Naive thymus-derived CD8-positive, alpha-beta T cell (primary cell): ENCODE data around the gene TMCO1. TPM values are rescaled to one million over a fixed set of nuclear protein-coding genes. Genes with fewer than 3 reads are reported as not detected.
"Not testable (repeated sequence)": the region's sequence is repeated elsewhere in the genome, so short reads cannot be mapped to it uniquely, and the experiment has no call there.

Experiments used
- ATAC-seq, 2 donors: fragments of 150-1000 bp; cut with Tn5 transposase in 1 of 2; sonication (Bioruptor Pico), chemical (Tn5 transposase) in 1 of 2; 1 replicate in 1 of 2; 2 replicates in 1 of 2; pipeline ENCODE4 v1.10.0; 2021; ENCODE audit warnings: mild to moderate bottlenecking in 2 of 2, moderate library complexity in 2 of 2
- POLR2A ChIA-PET: fragments of 350-600 bp; sonication (Branson Sonifier 250); formaldehyde crosslinking; loops from one replicate; lab custom pipeline; 2021; ENCODE audit warnings: antibody characterized with exemption; lab: Charles Lee
- DNase-seq, 10 donors: peaks; one replicate each; pipeline versions ENCODE4 v3.0.0 to v3.0.0-alpha.2; 2020 to 2022
- H3K27ac Mint-ChIP-seq, 10 donors: one replicate each; pipeline ENCODE4 v1.8.0; 2020 to 2022; ENCODE audit warnings: mild to moderate bottlenecking in 10 of 10, mixed read lengths in 10 of 10, moderate library complexity in 4 of 10, inconsistent platforms in 1 of 10
- H3K27me3 Mint-ChIP-seq, 5 donors: one replicate each; pipeline ENCODE4 v1.8.0; 2021 to 2022; ENCODE audit warnings: mixed read lengths in 5 of 5
- H3K36me3 Mint-ChIP-seq, 3 donors: one replicate each; pipeline ENCODE4 v1.8.0; 2020 to 2022; ENCODE audit warnings: mixed read lengths in 3 of 3, mild to moderate bottlenecking in 2 of 3, inconsistent platforms in 1 of 3
- H3K4me1 Mint-ChIP-seq, 4 donors: one replicate each; pipeline ENCODE4 v1.8.0; 2021 to 2022; ENCODE audit warnings: mixed read lengths in 4 of 4
- H3K4me3 Mint-ChIP-seq, 10 donors: one replicate each; pipeline ENCODE4 v1.8.0; 2020 to 2022; ENCODE audit warnings: mild to moderate bottlenecking in 10 of 10, mixed read lengths in 10 of 10, moderate library complexity in 6 of 10, inconsistent platforms in 1 of 10
- H3K9me3 Mint-ChIP-seq, 9 donors: one replicate each; pipeline ENCODE4 v1.8.0; 2020 to 2022; ENCODE audit warnings: mixed read lengths in 9 of 9, mild to moderate bottlenecking in 3 of 9, inconsistent platforms in 1 of 9, moderate library complexity in 1 of 9
- polyA plus RNA-seq, 3 donors: library from polyadenylated mRNA; unstranded; fragments of 300-500 nt; fragmentation: Illumina TruSeq; gene quantifications; one replicate each; pipeline ENCODE4 v1.2.3, GENCODE V29; 2021
- total RNA-seq, 8 experiments: library from RNA in 2 of 8; stranded (reverse) in 2 of 8; gene quantifications; one replicate each; pipeline ENCODE4 v1.2.3 and lab custom pipeline; 2021 to 2026

The TMCO1 gene
- total and polyA plus RNA-seq, 5 experiments from 2014 or later, result 54.4 to 126 (median 92.3) TPM

DNA sequence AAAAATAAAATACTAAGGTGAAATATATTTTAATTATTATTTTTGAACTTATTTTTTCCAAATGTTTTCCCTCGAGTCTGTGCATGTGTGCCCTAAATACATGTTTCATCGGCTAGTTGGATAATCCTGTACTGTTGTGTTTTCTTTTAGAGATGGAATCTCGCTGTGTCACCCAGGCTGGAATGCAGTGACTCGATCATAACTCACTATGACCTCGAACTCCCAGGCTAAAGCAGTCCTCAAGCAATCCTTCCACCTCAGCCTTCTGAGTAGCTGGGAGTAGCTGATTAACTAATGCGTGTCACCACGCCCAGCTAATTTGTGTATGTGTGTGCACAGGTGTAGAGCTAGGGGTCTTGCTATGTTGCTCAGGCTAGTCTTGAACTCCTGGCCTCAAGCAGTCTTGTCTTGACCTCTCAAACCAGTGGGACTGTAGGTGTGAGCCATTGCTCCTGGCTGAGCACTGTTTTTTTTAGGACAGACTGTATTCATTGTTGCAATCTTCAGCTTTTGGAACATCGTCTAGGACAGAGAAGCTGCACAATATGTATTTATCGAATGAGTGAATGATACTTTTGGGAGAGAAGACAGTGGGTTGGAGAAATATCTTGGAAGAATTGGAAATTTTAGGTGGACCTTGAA lies 4.8 kb upstream of the TMCO1 start:
- H3K27ac Mint-ChIP-seq, result peak overlapping the region in 1 of 10 donors; percentile 65
- DNase-seq, result no peak
- no peaks in the 10 kb centered on the region for H3K27me3 Mint-ChIP-seq
- peaks cover 6 to 23% (median 11%) of the 10 kb centered on the region in 3 donors for H3K36me3 Mint-ChIP-seq
- POLR2A ChIA-PET, result no interaction called here
- peaks cover 10 to 31% (median 23%) of the 10 kb centered on the region in 4 donors for H3K4me1 Mint-ChIP-seq
- H3K4me3 Mint-ChIP-seq, result no peak overlapping the region
- H3K9me3 Mint-ChIP-seq, result peaks cover 0 to 3% (median 0%) of the 10 kb centered on the region in 9 donors
- ATAC-seq, result no peak

DNA sequence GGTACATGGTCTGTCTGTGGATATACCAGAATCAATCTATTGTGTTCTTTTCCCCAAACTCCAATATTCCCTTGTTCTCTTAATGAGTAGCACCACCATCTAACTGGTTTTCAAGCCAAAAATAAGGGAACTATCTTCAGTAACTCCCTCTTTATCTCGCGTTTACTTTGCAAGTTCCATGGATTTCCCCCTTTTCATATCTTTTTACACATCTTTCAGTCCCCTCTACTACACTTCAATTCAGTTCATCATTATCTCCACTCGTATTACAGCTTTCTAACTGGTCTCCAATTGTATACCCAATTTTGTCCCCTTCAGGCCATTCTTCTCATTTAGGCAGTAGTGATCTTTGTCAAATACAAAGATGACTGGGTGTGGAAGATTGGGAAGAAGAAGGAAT lies 4.1 kb upstream of the TMCO1 start:
- Mint-ChIP-seq H3K36me3 (peaks cover 7 to 28% (median 14%) of the 10 kb centered on the region in 3 donors), H3K27ac (no peak overlapping the region), H3K9me3 (peaks cover 0 to 3% (median 0%) of the 10 kb centered on the region in 9 donors), H3K27me3 (no peaks in the 10 kb centered on the region), H3K4me3 (no peak overlapping the region), H3K4me1 (peaks cover 15 to 38% (median 30%) of the 10 kb centered on the region in 4 donors)
- no peak for ATAC-seq
- POLR2A ChIA-PET, result no interaction called here
- DNase-seq, result no peak

DNA sequence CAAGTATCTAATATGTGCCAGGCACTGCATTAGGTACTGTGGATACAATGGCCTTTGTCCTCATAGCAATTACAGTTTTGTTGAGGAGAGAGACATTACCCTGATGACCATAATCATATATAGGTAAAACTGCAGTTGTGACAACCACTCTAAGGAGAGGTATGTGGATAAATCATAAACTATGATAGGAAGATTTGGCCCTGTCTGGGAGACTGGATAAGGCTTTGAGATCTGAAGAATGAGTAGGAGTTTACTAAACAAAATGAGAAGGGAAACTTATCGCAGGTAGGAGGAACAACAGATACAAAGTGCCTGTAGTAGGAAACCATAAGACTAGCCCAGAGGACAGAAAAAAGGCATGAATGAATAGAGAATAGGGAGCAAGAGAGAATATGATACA lies 4.4 kb downstream of the TMCO1 start:
- Mint-ChIP-seq H3K36me3 (peaks cover 19 to 72% (median 30%) of the 10 kb centered on the region in 3 donors), H3K4me1 (peaks cover 40 to 74% (median 70%) of the 10 kb centered on the region in 4 donors), H3K27ac (peak overlapping the region in 5 of 10 donors; percentile 7 to 66 (median 12)), H3K27me3 (no peaks in the 10 kb centered on the region), H3K9me3 (no peaks in the 10 kb centered on the region), H3K4me3 (peak overlapping the region in 7 of 10 donors; percentile 11 to 46 (median 33))
- no peak for DNase-seq
- ATAC-seq, result no peak
- POLR2A ChIA-PET, result no interaction called here

DNA sequence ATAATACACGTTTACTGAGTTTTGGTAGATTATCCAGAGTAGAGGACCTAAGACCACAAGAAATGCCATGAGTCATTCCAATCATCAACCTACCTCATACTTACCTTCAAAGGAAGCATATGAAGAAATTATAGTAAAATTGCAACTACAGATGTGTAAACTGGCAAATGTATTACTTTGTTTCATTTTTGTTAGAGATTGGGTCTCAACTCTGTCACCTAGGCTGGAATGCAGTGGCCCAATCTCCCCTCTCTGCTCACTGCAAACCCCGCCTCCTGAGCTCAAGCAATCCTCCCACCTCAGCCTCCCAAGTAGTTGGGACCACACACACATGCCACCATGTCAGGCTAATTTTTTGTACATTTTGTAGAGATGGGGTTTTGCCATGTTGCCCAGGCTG lies 5.2 kb downstream of the TMCO1 start:
- H3K27ac Mint-ChIP-seq, result peak overlapping the region in 2 of 10 donors; percentile 8 to 14
- POLR2A ChIA-PET, result no interaction called here
- ATAC-seq (no peak), DNase-seq (no peak)
- H3K4me3 Mint-ChIP-seq, result peak overlapping the region in 3 of 10 donors; percentile 16 to 52 (median 24)
- H3K36me3 Mint-ChIP-seq, result peaks cover 13 to 79% (median 31%) of the 10 kb centered on the region in 3 donors
- H3K4me1 Mint-ChIP-seq, result peaks cover 37 to 69% (median 63%) of the 10 kb centered on the region in 4 donors
- no peaks in the 10 kb centered on the region for H3K27me3 Mint-ChIP-seq
- H3K9me3 Mint-ChIP-seq, result no peaks in the 10 kb centered on the region

DNA sequence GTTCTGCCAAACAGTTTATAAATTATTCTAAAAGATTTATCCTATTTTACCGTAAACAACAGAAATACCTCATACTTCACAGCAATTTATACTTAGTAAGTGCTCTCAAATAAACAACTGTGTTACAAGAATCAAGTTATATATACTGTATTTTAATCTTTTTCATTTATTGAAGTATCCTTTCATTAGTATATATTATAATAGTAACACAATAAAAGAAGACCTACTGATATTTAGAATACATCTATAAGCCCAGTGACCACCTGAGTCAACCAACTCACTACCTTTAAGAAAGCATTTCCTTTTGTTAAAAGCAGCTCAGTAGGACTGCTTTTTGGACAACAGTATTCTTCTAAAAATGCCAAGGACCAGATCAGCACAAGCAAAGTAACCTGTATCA lies 5.9 kb downstream of the TMCO1 start:
- Mint-ChIP-seq H3K4me1 (peaks cover 34 to 65% (median 61%) of the 10 kb centered on the region in 4 donors), H3K36me3 (peaks cover 13 to 81% (median 35%) of the 10 kb centered on the region in 3 donors), H3K27ac (no peak overlapping the region), H3K4me3 (no peak overlapping the region), H3K9me3 (no peaks in the 10 kb centered on the region), H3K27me3 (no peaks in the 10 kb centered on the region)
- DNase-seq, result no peak
- no peak for ATAC-seq
- POLR2A ChIA-PET, result no interaction called here

DNA sequence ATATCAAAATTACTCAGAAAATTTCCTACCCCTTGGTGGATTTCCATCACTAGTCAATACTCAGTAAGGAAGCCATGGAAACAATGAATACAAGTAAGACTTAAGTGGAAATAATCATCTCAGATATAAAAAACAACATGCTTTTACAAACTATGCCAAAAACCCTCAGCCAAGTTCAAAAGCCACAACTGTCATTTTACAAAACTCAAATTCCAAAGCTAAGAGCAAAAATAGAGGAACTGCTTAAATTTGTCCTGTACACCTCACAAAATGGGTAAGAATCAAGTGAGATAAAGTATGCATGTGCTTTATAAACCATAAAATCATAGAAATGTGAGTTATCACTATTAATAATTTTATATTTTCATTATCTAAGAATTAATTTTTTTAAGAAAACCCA lies 9.6 kb downstream of the TMCO1 start:
- Mint-ChIP-seq H3K36me3 (peaks cover 0 to 78% (median 16%) of the 10 kb centered on the region in 3 donors), H3K4me3 (no peak overlapping the region), H3K9me3 (no peaks in the 10 kb centered on the region), H3K27ac (peak overlapping the region in 1 of 10 donors; percentile 1), H3K4me1 (peaks cover 13 to 44% (median 36%) of the 10 kb centered on the region in 4 donors), H3K27me3 (no peaks in the 10 kb centered on the region)
- DNase-seq, result no peak
- ATAC-seq, result no peak
- POLR2A ChIA-PET, result interaction anchor here (1.6 kb wide), 1 partner anchor 10 kb away, joined by 7 read pairs; the partner anchor contains the start of gene TMCO1

DNA sequence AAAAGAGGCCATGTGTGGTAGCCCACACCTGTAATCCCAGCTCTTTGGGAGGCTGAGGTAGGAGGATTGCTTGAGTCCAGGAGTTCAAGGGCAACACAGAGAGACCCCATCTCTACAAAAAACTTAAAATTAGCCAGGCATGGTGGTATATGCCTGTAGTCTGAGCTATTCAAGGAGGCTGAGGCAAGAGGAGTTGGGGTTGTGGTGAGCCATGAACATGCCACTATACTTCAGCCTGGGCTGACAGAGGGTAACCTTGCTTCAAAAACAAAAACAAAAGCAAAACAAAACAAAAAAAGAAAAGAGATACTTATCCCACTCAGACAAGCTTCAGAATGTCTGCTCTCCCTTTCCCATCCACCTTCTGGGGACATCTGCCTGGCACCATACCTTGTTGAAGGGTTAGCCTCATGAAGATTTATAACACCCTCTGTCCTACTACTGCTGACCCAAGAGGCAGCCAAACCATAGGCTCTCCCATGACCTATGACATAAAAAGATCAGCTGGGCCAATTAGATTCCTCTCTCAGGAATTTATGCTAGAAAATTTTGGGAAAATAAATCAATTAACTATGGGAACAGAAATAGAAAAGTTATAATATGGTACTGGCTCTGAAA lies 13.2 kb downstream of the TMCO1 start:
- Mint-ChIP-seq H3K27me3 (no peaks in the 10 kb centered on the region), H3K4me3 (no peak overlapping the region), H3K9me3 (no peaks in the 10 kb centered on the region), H3K27ac (peak overlapping the region in 6 of 10 donors; percentile 10 to 73 (median 37)), H3K4me1 (peaks cover 6 to 29% (median 16%) of the 10 kb centered on the region in 4 donors), H3K36me3 (peaks cover 0 to 87% (median 19%) of the 10 kb centered on the region in 3 donors)
- ATAC-seq, result no peak
- DNase-seq, result no peak
- POLR2A ChIA-PET, result no interaction called here

DNA sequence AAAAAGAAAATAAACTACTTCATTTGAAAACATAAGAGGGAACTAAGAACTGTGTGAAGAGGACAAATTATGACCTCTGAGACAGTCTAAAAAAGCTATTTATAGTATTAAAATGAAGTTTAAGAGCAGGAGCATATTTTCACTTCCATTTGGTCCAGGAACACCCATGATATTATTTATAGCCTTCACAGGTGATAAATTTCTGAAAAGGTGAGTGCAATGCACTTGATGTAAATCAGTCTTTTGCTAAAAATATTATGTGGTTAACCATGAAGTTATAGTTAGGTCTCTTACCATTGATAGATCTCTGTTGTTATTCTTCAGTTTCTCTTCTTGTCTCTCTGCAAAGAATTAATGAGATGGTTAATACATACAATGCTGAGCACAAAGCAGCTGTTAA lies 14.7 kb downstream of the TMCO1 start:
- Mint-ChIP-seq H3K9me3 (no peaks in the 10 kb centered on the region), H3K36me3 (peaks cover 0 to 78% (median 19%) of the 10 kb centered on the region in 3 donors), H3K4me3 (no peak overlapping the region), H3K4me1 (peaks cover 2 to 20% (median 15%) of the 10 kb centered on the region in 4 donors), H3K27ac (peak overlapping the region in 1 of 10 donors; percentile 16), H3K27me3 (no peaks in the 10 kb centered on the region)
- no peak for ATAC-seq
- POLR2A ChIA-PET, result interaction anchor here (0.7 kb wide), 1 partner anchor 56 kb away, joined by 3 read pairs; no protein-coding TSS in a partner anchor
- no peak for DNase-seq

DNA sequence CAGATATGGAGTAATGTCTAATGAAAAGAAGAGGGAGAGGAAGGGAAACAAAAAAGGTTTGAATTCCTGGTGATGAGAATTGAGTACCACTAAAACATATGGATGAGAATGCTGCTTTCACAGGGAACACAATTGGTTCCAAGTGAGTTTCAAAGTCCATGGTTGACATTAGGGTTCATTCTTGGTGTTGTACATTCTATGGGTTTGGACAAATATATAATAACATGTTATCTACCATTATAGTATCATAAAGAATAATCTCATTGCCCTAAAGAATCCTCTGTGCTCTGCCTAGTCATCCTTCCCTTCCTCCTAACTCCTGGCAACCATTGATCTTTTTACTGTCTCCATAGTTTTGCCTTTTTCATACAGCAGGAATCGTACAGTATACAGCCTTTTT lies 20.1 kb downstream of the TMCO1 start:
- no peaks in the 10 kb centered on the region for H3K27me3 Mint-ChIP-seq
- peaks cover 4 to 12% (median 6%) of the 10 kb centered on the region in 4 donors for H3K4me1 Mint-ChIP-seq
- POLR2A ChIA-PET, result no interaction called here
- ATAC-seq (no peak), DNase-seq (no peak)
- no peak overlapping the region for H3K4me3 Mint-ChIP-seq
- peaks cover 7 to 78% (median 17%) of the 10 kb centered on the region in 3 donors for H3K36me3 Mint-ChIP-seq
- no peaks in the 10 kb centered on the region for H3K9me3 Mint-ChIP-seq
- H3K27ac Mint-ChIP-seq, result peak overlapping the region in 4 of 10 donors; percentile 4 to 37 (median 18)

DNA sequence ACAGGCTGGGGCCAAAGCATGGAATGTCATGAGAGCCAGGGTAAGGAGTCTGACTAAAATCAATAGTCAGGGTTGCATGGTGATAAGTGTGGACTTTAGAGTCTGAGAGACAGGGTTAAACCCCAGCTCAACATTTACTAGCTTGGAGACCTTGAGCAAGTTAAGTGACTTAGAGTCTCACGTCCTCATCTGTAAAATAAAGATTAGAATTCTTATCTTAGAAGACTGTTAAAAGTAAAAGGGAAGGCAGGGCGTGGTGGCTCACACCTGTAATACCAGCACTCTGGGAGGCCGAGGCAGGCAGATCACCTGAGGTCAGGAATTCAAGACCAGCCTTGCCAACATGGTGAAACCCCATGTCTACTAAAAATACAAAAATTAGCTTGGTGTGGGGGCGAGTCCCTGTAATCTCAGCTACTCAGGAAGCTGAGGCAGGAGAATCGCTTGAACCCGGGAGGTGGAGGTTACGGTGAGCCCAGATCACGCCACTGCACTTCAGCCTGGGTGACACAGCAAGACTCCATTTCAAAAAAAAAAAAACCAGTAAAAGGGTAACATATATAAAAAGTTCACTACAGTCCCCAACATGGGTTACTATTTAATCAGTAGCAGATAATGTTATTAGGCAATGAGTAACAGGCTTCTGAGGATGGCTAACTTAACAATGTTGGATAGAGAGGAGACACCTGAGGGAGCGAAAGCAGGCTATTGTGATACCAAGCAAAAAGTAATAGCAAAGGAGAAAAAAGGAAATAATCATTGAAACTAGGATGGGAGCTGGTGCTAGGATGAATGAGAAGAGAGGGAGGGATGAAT lies 20.8 kb downstream of the TMCO1 start:
- Mint-ChIP-seq H3K36me3 (peaks cover 10 to 76% (median 16%) of the 10 kb centered on the region in 3 donors), H3K27me3 (no peaks in the 10 kb centered on the region), H3K27ac (peak overlapping the region in 4 of 10 donors; percentile 4 to 40 (median 37)), H3K9me3 (no peaks in the 10 kb centered on the region), H3K4me1 (peaks cover 4 to 12% (median 5%) of the 10 kb centered on the region in 4 donors), H3K4me3 (no peak overlapping the region)
- POLR2A ChIA-PET, result no interaction called here
- DNase-seq (no peak), ATAC-seq (no peak)

DNA sequence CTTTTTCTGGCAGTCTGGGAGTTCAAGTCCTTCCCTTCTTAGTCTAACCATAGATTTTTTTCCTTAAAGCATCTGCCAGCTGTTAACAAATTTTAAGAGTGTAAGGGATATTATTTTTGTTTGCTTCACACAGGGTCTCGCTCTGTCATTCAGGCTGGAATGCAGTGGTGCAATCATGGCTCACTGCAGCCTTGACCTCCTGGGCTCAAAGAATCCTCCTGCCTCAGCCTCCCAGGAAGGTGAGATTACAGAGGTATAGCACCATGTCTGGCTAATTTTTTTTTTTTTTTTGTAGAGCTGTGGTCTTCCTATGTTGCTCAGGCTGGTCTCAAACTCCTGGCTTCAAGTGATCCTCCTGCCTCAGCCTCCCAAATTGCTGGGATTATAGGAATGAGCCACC lies 23.8 kb downstream of the TMCO1 start:
- not testable (repeated sequence) for DNase-seq
- H3K27ac Mint-ChIP-seq, result peak overlapping the region in 1 of 10 donors; percentile 67

DNA sequence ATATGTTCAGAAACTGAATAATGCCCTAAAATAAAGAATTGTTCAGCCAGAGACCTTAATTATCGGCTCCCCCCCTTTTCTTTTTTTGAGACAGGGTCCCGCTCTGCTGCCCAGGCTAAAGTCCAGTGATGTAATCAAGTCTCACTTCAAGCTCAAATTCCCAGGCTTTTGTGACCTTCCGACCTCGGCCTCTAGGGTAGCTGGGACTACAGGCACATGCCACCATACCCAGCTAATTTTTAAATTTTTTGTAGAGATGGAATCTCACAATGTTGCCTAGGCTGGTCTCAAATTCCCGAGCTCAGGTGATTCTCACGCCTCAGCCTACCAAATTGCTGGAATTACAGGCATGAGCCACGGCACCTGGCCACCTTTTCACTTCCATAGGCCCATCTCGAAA lies 26.5 kb downstream of the TMCO1 start:
- POLR2A ChIA-PET, result no interaction called here
- Mint-ChIP-seq H3K4me1 (peaks cover 6 to 21% (median 18%) of the 10 kb centered on the region in 4 donors), H3K9me3 (no peaks in the 10 kb centered on the region), H3K27me3 (no peaks in the 10 kb centered on the region), H3K36me3 (peaks cover 25 to 80% (median 35%) of the 10 kb centered on the region in 3 donors), H3K4me3 (no peak overlapping the region), H3K27ac (peak overlapping the region in 5 of 10 donors; percentile 8 to 45 (median 24))
- DNase-seq, result no peak
- ATAC-seq, result no peak

More for the DNA sequence above, 23.8 kb downstream of the TMCO1 start:
- H3K4me3 Mint-ChIP-seq, H3K9me3 Mint-ChIP-seq, POLR2A ChIA-PET, H3K27me3 Mint-ChIP-seq, ATAC-seq: not testable (repeated sequence)
- Mint-ChIP-seq H3K4me1 (peaks cover 5 to 14% (median 10%) of the 10 kb centered on the region in 4 donors), H3K36me3 (peaks cover 25 to 79% (median 39%) of the 10 kb centered on the region in 3 donors)
